H9 (cell line): ENCODE data around the gene POLR1D. TPM values are rescaled to one million over a fixed set of nuclear protein-coding genes. Genes with fewer than 3 reads are reported as not detected.

ENCODE experiments used
- DNase-seq: peaks from one replicate; pipeline ENCODE4 v3.0.0-alpha.2; 2017
- H2AFZ ChIP-seq: one replicate; pipeline ENCODE4 v1.6.1; 2013; ENCODE audit warnings: mild to moderate bottlenecking, low read length, control low read depth, moderate library complexity
- H2AK5ac ChIP-seq: 2 replicates; pipeline ENCODE4 v1.6.1; 2013; ENCODE audit warnings: low read length, control low read depth, mixed read lengths; ENCODE audit not compliant: insufficient read length
- H2BK120ac ChIP-seq: one replicate; pipeline ENCODE4 v1.6.1; 2013; ENCODE audit warnings: low read depth, mild to moderate bottlenecking, low read length, control low read depth, inconsistent platforms; ENCODE audit not compliant: poor library complexity, severe bottlenecking
- H2BK12ac ChIP-seq: 2 replicates; pipeline ENCODE4 v1.6.1; 2013; ENCODE audit warnings: low read length, control low read depth, mixed read lengths, low read depth; ENCODE audit not compliant: insufficient read length
- H2BK15ac ChIP-seq: 2 replicates; pipeline ENCODE4 v1.6.1; 2013; ENCODE audit warnings: low read depth, low read length, control low read depth
- H2BK20ac ChIP-seq: one replicate; pipeline ENCODE4 v1.6.1; 2013; ENCODE audit warnings: low read depth, mild to moderate bottlenecking, low read length, control low read depth, inconsistent platforms; ENCODE audit not compliant: poor library complexity, severe bottlenecking
- H2BK5ac ChIP-seq: 2 replicates; pipeline ENCODE4 v1.6.1; 2013; ENCODE audit warnings: low read length, control low read depth, mixed read lengths; ENCODE audit not compliant: insufficient read length
- H3K14ac ChIP-seq: 2 replicates; pipeline ENCODE4 v1.6.1; 2013; ENCODE audit warnings: low read length, control low read depth; ENCODE audit not compliant: insufficient read depth
- H3K18ac ChIP-seq: 2 replicates; pipeline ENCODE4 v1.6.1; 2013; ENCODE audit warnings: low read depth, mild to moderate bottlenecking, mixed read lengths, low read length, control low read depth; ENCODE audit not compliant: insufficient read length
- H3K23ac ChIP-seq: 2 replicates; pipeline ENCODE4 v1.6.1; 2013; ENCODE audit warnings: low read length, control low read depth, mixed read lengths, low read depth; ENCODE audit not compliant: insufficient read length
- H3K23me2 ChIP-seq: 2 replicates; pipeline ENCODE4 v1.6.1; 2013; ENCODE audit warnings: low read depth, mild to moderate bottlenecking, mixed read lengths, low read length, control low read depth; ENCODE audit not compliant: insufficient read length, poor library complexity, severe bottlenecking
- H3K27ac ChIP-seq: 2 replicates; pipeline ENCODE4 v1.5.1; 2013; ENCODE audit warnings: low read length, control low read depth, mixed read lengths, low read depth; ENCODE audit not compliant: insufficient read length
- H3K27me3 ChIP-seq: 2 replicates; pipeline ENCODE4 v1.6.1; 2013; ENCODE audit warnings: low read length, control low read depth, inconsistent platforms; ENCODE audit not compliant: insufficient read depth
- H3K4ac ChIP-seq: 2 replicates; pipeline ENCODE4 v1.6.1; 2013; ENCODE audit warnings: low read depth, mild to moderate bottlenecking, control low read depth, inconsistent platforms, low read length, moderate library complexity
- H3K4me1 ChIP-seq: 2 replicates; pipeline ENCODE4 v1.6.1; 2013; ENCODE audit warnings: low read length, control low read depth, inconsistent platforms; ENCODE audit not compliant: insufficient read depth
- H3K4me2 ChIP-seq: 2 replicates; pipeline ENCODE4 v1.6.1; 2013; ENCODE audit warnings: low read length, control low read depth, mixed read lengths; ENCODE audit not compliant: insufficient read length, insufficient read depth
- H3K56ac ChIP-seq: 2 replicates; pipeline ENCODE4 v1.6.1; 2013; ENCODE audit warnings: low read depth, mild to moderate bottlenecking, mixed read lengths, low read length, control low read depth; ENCODE audit not compliant: insufficient read length
- H3K79me1 ChIP-seq: 2 replicates; pipeline ENCODE4 v1.6.1; 2013; ENCODE audit warnings: low read depth, mild to moderate bottlenecking, moderate library complexity, low read length, control low read depth, inconsistent platforms; ENCODE audit not compliant: insufficient read depth, poor library complexity, severe bottlenecking
- H3K79me2 ChIP-seq: 2 replicates; pipeline ENCODE4 v1.6.1; 2013; ENCODE audit warnings: low read length, control low read depth, inconsistent platforms; ENCODE audit not compliant: insufficient read depth
- H3K9ac ChIP-seq: 2 replicates; pipeline ENCODE4 v1.6.1; 2013; ENCODE audit warnings: low read length, control low read depth, mixed read lengths; ENCODE audit not compliant: insufficient read length; ENCODE audit errors: extremely low read depth
- H3K9me3 ChIP-seq: one replicate; pipeline ENCODE4 v1.6.1; 2013; ENCODE audit warnings: low read depth, low read length, inconsistent platforms; ENCODE audit not compliant: control insufficient read depth
- H3T11ph ChIP-seq: one replicate; pipeline ENCODE4 v1.6.1; 2013; ENCODE audit warnings: mild to moderate bottlenecking, low read length, control low read depth, inconsistent platforms
- H4K20me1 ChIP-seq: one replicate; pipeline ENCODE4 v1.6.1; 2013; ENCODE audit not compliant: control insufficient read depth, insufficient read length, insufficient read depth
- H4K5ac ChIP-seq: 2 replicates; pipeline ENCODE4 v1.6.1; 2013; ENCODE audit warnings: low read depth, mild to moderate bottlenecking, mixed read lengths, low read length, control low read depth; ENCODE audit not compliant: insufficient read length
- H4K8ac ChIP-seq: replicated peaks from 2 replicates; pipeline ENCODE4 v1.6.1; 2013; ENCODE audit warnings: low read length, control low read depth, mixed read lengths, low read depth; ENCODE audit not compliant: insufficient read length
- H4K91ac ChIP-seq: 2 replicates; pipeline ENCODE4 v1.6.1; 2013; ENCODE audit warnings: low read depth, mild to moderate bottlenecking, moderate library complexity, mixed read lengths, low read length, control low read depth; ENCODE audit not compliant: insufficient read length
- H3K27ac Mint-ChIP-seq, 3 experiments: 2 replicates in 2 of 3; 3 replicates in 1 of 3; pipeline ENCODE4 v1.8.0; 2020 to 2021; ENCODE audit warnings: mixed read lengths in 3 of 3, mild to moderate bottlenecking in 1 of 3, moderate library complexity in 1 of 3
- H3K27me3 Mint-ChIP-seq: 2 replicates; pipeline ENCODE4 v1.8.0; 2021; ENCODE audit warnings: low read depth, mild to moderate bottlenecking, moderate library complexity, mixed read lengths
- H3K36me3 Mint-ChIP-seq, 3 experiments: 2 replicates in 2 of 3; 3 replicates in 1 of 3; pipeline ENCODE4 v1.8.0; 2020 to 2021; ENCODE audit warnings: low read depth in 3 of 3, mixed read lengths in 3 of 3; ENCODE audit not compliant: insufficient read depth in 1 of 3
- H3K4me1 Mint-ChIP-seq, 2 experiments: 2 replicates each; pipeline ENCODE4 v1.8.0; 2020; ENCODE audit warnings: mixed read lengths in 2 of 2
- H3K4me3 Mint-ChIP-seq, 2 experiments: 2 replicates in 1 of 2; 3 replicates in 1 of 2; pipeline ENCODE4 v1.8.0; 2020 to 2021; ENCODE audit warnings: mild to moderate bottlenecking in 2 of 2, mixed read lengths in 2 of 2, moderate library complexity in 1 of 2
- H3K9me3 Mint-ChIP-seq, 2 experiments: 2 replicates in 1 of 2; 3 replicates in 1 of 2; pipeline ENCODE4 v1.8.0; 2020; ENCODE audit warnings: mild to moderate bottlenecking in 2 of 2, mixed read lengths in 2 of 2, moderate library complexity in 1 of 2
- WGBS: extraction: QIAGEN DNeasy Blood & Tissue Kit; methylation state at CpG from one replicate; pipeline ENCODE4 v1.1.7; 2013; ENCODE audit warnings: missing lambda C conversion rate, low lambda C conversion rate, mixed read lengths; ENCODE audit not compliant: insufficient read length; ENCODE audit errors: extremely low coverage; 5-methylcytosine and 5-hydroxymethylcytosine counted together
- total RNA-seq: library from RNA; stranded (reverse); gene quantifications from 2 replicates; pipeline ENCODE4 v1.2.1, GENCODE V29; 2021
- TF ChIP-seq, protein P1 (sequence below): fragments of 200-600 bp; sonication (generic); conservative IDR thresholded peaks from 3 replicates; pipeline ENCODE4 v1.8.0; 2021; ENCODE audit warnings: antibody characterized with exemption, mild to moderate bottlenecking

POLR1D gene
- total RNA-seq, 1 experiment from 2014 or later, result 167 TPM

DNA sequence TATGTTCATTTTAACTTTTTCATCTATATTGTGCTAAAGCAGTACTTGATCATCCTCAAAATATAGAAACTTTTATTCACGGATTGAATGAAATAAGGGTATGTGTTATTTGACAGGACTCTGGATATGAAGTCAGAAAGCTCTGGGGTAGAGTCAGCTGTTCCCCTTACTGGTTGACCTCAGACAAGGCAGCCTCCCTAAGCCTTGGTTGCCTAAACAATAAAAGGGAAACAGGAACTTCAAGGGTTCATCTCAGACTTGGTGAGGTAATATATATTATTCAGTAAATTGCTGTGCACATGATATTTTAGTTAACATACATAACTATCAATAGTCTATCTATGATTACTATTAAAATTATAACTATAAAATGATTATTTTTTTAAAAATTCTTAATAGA, 13.6 kb downstream of the POLR1D start:
- H3K18ac ChIP-seq, result no peak overlapping the region
- H3K23ac ChIP-seq, result no peak overlapping the region
- no peak overlapping the region for H2BK12ac ChIP-seq
- H2BK15ac ChIP-seq, result no peak overlapping the region
- no peak overlapping the region for H4K8ac ChIP-seq
- Mint-ChIP-seq H3K9me3 (no peaks in the 10 kb centered on the region), H3K27me3 (no peaks in the 10 kb centered on the region), H3K36me3 (peaks cover 0 to 12% (median 1%) of the 10 kb centered on the region in 3 experiments; a peak in 3 of 7 replicates), H3K4me3 (no peak overlapping the region), H3K4me1 (peaks cover 11 to 12% of the 10 kb centered on the region in 2 experiments), H3K27ac (no peak overlapping the region)
- H2BK20ac ChIP-seq, result no peak overlapping the region
- H3K9ac ChIP-seq, result no peak overlapping the region
- H3K23me2 ChIP-seq, result no peaks in the 10 kb centered on the region
- H3T11ph ChIP-seq, result no peak overlapping the region
- TF ChIP-seq, protein P1, sequence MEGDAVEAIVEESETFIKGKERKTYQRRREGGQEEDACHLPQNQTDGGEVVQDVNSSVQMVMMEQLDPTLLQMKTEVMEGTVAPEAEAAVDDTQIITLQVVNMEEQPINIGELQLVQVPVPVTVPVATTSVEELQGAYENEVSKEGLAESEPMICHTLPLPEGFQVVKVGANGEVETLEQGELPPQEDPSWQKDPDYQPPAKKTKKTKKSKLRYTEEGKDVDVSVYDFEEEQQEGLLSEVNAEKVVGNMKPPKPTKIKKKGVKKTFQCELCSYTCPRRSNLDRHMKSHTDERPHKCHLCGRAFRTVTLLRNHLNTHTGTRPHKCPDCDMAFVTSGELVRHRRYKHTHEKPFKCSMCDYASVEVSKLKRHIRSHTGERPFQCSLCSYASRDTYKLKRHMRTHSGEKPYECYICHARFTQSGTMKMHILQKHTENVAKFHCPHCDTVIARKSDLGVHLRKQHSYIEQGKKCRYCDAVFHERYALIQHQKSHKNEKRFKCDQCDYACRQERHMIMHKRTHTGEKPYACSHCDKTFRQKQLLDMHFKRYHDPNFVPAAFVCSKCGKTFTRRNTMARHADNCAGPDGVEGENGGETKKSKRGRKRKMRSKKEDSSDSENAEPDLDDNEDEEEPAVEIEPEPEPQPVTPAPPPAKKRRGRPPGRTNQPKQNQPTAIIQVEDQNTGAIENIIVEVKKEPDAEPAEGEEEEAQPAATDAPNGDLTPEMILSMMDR, result no peak
- no peak overlapping the region for H4K91ac ChIP-seq
- no peaks in the 10 kb centered on the region for H3K79me2 ChIP-seq
- no peaks in the 10 kb centered on the region for H3K27me3 ChIP-seq
- no peaks in the 10 kb centered on the region for H3K9me3 ChIP-seq
- no peak overlapping the region for H2AFZ ChIP-seq
- no peak overlapping the region for H2AK5ac ChIP-seq
- no peaks in the 10 kb centered on the region for H3K4me1 ChIP-seq
- no peak overlapping the region for H3K56ac ChIP-seq
- H2BK120ac ChIP-seq, result no peak overlapping the region
- no peak overlapping the region for H3K27ac ChIP-seq
- no peak overlapping the region for H3K4ac ChIP-seq
- H4K5ac ChIP-seq, result no peak overlapping the region
- H3K14ac ChIP-seq, result no peak overlapping the region
- H3K79me1 ChIP-seq, result no peaks in the 10 kb centered on the region
- no peak overlapping the region for H3K4me2 ChIP-seq
- no peak overlapping the region for H2BK5ac ChIP-seq
- DNase-seq, result no peak
- no peaks in the 10 kb centered on the region for H4K20me1 ChIP-seq
- no CpG with 5 or more reads among the region's 1 CpG for WGBS
